ENCODE measurements around the gene NSUN4.

DNA sequence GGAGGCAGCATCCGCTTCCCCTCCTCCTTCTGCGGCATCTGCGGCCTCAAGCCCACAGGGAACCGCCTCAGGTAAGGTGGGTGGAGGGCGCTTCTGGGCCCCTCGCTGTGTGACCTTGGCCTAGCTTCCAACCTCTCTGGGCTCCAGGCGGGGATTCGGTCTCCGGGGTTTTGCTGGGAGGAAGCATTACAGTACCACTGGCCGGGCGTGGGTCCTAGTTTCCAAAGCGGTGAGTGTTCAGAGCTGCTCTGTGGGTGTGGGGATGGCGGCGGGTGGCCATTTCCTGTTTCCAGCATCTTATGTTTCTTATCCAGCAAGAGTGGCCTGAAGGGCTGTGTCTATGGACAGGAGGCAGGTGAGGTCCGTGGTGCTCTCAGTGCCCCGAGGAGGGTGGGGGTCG lies 65.1 kb downstream of the NSUN4 start:
- TF ChIP-seq, protein P1, sequence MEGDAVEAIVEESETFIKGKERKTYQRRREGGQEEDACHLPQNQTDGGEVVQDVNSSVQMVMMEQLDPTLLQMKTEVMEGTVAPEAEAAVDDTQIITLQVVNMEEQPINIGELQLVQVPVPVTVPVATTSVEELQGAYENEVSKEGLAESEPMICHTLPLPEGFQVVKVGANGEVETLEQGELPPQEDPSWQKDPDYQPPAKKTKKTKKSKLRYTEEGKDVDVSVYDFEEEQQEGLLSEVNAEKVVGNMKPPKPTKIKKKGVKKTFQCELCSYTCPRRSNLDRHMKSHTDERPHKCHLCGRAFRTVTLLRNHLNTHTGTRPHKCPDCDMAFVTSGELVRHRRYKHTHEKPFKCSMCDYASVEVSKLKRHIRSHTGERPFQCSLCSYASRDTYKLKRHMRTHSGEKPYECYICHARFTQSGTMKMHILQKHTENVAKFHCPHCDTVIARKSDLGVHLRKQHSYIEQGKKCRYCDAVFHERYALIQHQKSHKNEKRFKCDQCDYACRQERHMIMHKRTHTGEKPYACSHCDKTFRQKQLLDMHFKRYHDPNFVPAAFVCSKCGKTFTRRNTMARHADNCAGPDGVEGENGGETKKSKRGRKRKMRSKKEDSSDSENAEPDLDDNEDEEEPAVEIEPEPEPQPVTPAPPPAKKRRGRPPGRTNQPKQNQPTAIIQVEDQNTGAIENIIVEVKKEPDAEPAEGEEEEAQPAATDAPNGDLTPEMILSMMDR (IDR thresholded peaks at IDR 0.05; ENCODE audit: insufficient read depth, low read depth, low read length), result no peak
- TF ChIP-seq EZH2 (IDR thresholded peaks at IDR 0.05; ENCODE audit: insufficient read depth, low read length), result no peak
